Inferior parietal cortex (tissue), 1 donor: ENCODE data around the gene CD70.
"Not testable (repeated sequence)": the region's sequence is repeated elsewhere in the genome, so short reads cannot be mapped to it uniquely, and the experiment has no call there.

ENCODE experiments used
- DNase-seq: peaks from one replicate; pipeline ENCODE4 v3.0.0-alpha.2; 2016; ENCODE audit errors: extremely low spot score

Gene CD70, protein sequence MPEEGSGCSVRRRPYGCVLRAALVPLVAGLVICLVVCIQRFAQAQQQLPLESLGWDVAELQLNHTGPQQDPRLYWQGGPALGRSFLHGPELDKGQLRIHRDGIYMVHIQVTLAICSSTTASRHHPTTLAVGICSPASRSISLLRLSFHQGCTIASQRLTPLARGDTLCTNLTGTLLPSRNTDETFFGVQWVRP

DNA sequence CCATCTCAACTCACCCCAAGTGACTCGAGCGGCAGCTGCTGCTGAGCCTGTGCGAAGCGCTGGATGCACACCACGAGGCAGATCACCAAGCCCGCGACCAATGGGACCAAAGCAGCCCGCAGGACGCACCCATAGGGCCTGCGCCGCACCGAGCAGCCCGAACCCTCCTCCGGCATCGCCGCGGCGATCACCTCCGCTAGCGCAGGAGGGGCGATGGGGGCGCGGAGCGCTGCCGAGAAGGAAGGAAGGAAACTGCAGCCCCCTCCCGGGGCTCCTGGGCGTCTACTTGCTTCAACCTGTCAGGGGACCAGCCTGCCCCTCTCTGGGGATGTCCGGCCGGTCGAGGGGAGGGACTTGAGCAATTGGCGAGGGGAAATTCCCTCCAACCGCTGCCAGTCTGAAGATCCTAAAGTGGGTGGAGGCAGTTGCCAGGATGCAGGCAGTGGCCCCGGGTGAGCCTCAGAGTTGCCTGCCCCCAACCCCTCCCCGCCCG, at the start of gene CD70:
Gene CD70 (minus strand): TSS at position 324 of the 493 bp plus-strand sequence. CDS start 148 bp downstream, at position 176.
- no peak for DNase-seq

DNA sequence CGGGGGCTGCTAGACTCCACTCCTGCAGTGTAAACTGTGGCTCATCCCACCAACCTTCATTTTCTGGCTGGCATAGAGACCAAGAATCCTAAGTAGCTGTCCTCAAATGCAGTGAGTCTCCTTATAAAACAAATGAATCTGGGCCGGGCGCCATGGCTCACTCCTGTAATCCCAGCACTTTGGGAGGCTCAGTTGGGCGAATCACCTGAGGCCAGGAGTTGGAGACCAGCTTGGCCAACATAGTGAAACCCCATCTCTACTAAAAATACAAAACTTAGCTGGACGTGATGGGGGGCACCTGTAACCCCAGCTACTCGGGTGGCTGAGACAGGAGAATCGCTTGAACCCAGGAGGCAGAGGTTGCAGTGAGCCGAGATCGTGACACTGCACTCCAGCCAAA, 49.4 kb upstream of the CD70 start:
- not testable (repeated sequence) for DNase-seq

- no peak for DNase-seq
These were observed 48.5 kb upstream of the CD70 start for GRCh38 chr19:6639439-6639838.

- DNase-seq: not testable (repeated sequence)
These were observed 42.5 kb upstream of the CD70 start for GRCh38 chr19:6633456-6633813.

DNA sequence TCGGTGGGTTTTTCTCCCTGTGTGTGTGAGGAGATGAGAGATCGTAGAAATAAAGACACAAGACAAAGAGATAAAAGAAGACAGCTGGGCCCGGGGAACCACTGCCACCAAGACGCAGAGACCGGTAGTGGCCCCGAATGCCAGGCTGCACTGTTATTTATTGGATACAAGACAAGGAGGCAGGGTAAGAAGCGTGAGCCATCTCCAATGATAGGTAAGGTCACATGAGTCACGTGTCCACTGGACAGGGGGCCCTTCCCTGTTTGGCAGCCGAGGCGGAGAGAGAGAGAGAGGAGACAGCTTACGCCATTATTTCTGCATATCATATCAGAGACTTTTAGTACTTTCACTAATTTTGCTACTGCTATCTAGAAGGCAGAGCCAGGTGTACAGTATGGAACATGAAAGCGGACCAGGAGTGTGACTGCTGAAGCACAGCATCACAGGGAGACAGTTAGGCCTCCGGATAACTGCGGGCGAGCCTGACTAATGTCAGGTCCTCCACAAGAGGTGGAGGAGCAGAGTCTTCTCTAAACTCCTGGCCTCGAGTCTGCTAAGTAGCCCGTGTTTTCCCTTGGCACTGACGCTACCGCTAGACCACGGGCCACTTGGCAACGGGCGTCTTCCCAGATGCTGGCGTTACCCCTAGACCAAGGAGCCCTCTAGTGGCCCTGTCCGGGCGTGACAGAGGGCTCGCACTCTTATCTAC, 42.0 kb upstream of the CD70 start:
- peak; percentile 79 for DNase-seq

DNA sequence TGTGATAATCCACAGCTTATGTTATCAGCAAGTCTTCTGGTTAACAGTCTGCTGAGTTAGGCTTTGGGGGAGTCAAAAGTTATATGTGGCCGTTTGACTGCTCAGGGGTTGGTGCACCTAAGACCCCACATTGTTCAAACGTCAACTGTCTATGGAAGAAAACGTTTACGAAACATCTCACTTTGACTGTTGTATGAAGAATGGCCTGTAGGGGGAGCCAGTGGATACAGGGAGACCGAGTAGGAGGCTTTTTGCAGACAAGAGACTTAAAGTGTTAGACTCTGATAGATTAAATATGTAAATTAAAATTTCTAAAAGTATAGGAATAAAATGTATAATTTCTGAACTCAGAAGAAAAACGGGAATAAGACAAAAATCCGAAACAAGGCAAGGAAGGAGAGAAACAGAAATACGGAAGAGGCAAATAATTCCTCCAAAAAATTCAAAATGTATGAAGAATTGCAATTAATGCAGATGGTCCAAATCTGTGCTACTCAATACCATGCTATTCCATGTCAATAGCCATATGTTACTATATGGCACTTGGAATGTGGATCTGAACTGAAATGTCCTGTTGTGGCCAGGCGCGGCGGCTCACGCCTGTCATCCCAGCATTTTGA, 41.2 kb upstream of the CD70 start:
- peak; percentile 94 for DNase-seq

DNA sequence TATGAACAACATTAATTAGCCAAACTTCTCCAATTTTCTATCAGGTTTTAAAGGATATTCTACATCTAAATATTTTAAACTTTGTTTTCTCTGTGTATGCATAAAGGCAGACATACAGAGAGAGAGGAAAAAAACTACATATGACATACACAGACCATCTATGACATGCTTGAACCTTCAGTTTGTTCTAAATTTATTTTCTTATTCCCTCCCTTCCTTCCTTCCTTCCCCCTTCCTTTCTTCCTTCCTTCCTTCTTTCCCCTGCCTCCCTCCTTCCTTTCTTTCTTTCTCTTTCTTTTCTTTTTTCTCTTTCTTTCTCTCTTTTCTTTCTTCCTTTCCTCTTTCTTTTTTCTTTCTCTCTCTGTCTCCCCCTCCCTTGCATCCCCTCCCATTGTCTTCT, 35.8 kb upstream of the CD70 start:
- DNase-seq: no peak

DNA sequence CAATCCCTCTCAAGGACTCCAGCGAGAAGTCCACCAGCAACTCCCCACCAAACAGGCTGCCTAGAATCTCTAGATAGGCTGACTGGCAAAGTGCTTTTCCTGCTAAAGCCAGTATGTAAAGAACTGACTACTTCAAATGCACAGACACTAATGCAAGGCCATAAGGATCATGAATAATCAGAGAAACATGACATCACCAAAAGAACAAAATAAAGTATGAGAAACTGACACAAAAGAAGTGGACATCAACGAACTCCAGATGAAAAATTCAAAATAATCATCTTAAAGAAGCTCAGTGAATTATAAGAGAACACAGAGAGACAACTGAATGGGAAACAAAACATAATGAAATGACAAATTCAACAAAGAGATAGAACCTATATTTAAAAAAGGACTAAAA, 26.4 kb upstream of the CD70 start:
- no peak for DNase-seq

DNA sequence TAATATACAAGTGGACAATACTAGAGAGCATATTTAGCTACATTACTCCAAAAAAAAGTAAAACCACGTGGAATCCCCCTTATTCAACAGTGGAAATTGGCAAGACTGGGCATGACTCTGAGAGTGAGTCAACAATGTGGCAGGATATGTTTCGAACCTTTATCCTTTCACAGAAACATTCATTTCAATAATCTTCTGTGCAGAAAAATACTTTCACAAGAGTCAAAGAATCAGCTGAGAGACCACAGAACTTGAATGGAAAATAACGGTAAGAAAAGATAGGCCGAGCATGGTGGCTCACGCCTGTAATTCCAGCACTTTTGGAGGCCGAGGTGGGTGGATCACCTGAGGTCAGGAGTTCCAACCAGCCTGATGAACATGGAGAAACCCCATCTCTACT, 25.1 kb upstream of the CD70 start:
- DNase-seq: no peak

- DNase-seq: no peak
These were observed 22.8 kb upstream of the CD70 start for GRCh38 chr19:6613711-6614110.

DNA sequence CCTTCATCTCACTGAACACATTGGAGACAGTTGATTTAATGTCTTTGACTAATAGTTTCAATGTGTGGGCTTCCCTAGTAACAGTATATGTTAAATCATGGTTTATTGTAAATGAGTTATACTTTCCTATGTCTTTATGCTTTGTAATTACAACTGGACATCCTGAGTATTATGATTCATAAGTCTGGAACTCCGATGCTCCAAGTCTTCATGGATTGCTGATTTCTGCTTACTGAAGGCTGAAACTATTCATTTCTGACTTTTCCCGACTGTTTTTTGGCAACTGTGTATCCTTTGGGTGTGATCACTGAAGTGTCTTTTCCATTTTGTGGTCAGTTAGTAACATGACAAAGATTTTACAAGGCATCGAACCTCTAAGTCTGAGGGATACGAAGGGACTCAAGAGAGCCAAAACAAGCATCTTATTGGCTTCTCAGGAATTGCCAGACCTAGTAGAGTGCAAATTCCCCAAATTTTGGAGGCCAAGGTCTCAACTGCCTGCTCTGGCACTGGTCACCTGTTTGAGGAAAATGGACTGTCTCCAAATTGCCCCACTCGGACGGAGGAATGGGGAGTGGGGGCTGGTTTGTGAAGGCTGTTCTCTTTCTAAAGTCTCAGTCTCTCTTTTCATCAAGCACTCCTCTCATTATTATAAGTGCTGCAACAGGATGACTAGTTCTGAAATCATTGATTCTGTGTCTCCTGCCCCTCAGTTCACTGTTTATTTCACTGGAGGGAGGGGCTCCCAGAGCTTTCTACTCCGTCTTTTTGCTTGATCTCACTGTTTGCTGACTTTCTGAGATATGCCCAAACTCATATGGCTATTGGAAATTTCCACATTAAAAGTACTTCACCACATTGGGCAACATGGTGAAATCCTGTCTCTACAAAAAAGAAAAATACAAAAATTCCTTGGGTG, 20.2 kb upstream of the CD70 start:
- no peak for DNase-seq

DNA sequence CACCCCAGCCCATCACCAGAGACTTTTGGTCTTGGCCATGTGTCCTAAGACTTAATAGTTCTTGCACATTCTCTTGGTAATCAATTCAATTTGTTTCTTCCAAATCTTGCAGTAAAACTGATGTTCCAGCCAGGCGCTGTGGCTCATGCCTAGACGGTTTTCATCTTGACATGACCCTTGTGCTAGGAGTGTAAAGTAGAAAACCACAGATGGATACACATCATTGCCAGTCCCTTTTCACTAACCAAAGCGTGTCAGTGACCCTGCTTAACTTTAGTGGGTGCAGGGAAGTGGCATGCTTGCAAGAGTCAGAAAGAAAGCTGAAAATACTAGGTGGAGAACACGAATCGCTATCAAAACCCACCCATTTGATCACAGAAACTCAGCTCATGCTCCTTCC, 18.0 kb upstream of the CD70 start:
- DNase-seq: no peak

- DNase-seq: not testable (repeated sequence)
These were observed 17.2 kb upstream of the CD70 start for GRCh38 chr19:6608146-6608545.

DNA sequence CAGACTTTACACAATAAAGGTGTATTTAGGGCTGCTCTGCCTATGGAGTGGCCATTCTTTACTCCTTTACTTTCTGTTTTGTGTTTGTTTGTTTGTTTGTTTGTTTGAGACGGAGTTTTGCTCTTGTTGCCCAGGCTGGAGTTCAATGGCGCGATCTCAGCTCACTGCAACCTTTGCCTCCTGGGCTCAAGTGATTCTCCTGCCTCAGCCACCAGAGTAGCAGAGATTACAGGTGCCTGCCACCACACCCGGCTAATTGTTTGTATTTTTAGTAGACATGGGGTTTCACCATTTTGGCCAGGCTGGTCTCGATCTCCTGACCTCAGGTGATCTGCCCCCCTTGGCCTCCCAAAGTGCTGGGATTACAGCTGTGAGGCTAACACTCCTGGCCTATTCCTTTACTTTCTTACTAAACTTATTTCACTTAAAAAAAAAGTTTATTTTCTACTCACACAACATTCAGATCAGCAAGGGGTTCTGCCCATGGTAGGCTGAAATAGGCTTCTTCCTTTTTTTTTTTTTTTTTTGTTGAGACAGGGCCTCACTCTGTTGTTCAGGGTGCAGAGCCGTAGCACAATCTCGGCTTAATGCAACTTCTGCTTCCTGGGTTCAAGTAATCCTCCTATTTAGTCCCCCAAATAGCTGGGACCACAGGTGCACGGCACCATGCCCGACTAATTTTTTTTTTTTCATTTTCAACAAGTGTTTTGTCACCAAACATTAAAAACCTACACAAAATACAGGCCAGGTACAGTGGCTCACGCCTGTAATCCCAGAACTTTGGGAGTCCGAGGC, 15.5 kb upstream of the CD70 start:
- DNase-seq: not testable (repeated sequence)

DNA sequence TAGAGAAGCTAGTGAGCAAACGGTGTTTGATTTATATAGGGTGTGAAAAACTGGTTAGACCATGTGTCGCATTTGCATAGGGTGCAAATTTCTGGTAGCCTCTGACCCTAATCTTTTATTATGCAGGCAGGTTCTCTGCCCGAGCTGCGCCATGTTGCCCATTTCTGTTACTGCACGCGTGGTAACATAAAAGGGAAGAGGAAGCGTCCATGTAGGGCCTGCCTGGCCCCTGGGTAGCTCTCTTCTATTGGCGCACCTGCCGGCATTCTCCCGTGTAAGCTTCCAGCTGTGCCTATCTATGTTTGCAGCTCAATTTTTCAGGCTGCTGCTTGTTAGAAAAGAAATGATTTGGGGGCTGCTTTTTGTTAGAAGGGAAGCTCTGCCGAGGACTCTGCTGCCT, 14.0 kb upstream of the CD70 start:
- no peak for DNase-seq

- no peak for DNase-seq
These were observed 11.8 kb upstream of the CD70 start for GRCh38 chr19:6602729-6603114.

DNA sequence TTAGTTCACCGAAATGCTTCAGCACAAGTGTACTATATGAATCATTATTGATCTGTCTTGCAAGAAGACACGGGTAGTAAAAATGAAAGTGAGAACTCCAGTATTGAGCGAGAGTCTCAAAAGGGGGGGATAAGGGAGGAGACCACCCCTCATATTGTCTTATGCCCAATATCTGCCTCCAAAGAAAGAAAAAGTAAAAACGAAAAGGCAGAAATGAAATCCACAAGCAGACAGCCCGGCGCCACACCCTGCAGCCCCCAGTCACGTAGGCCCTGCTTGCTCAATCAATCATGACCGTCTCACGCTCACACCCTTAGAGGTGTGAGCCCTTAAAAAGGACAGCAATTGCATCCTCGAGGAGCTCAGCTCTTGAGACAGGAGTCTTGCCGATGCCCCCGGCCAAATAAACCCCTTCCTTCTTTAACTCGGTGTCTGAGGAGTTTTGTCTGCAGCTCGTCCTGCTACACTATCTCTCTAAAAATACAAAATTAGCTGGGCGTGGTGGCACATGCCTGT, 10.6 kb upstream of the CD70 start:
- DNase-seq: not testable (repeated sequence)

DNA sequence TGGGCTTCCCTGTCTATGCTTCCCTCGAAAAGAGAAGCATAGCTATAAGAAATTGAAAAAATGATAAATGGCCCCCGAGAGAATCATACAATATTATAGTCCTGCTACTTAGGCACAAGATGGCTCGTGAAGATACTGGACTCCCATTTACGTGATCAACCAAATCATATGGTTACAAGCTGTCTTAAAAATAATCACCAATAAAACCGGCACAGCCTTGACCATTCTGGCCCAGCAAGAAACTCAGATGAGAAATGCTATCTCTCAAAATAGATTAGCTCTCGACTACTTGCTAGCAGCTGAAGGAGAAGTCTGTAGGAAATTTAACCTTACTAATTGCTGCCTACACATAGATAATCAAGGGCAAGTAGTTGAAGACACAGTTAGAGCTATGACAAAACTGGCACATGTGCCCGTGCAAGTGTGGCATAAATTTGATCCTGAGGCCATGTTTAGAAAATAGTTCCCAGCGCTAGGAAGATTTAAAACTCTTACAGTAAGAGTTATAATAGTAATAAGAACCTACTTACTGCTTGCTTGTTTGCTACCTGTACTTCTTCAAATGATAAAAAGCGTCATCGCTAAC, 10.1 kb upstream of the CD70 start:
- not testable (repeated sequence) for DNase-seq

GRCh38 chr19:6599866-6600454, 9.0 kb upstream of the CD70 start:
- no peak for DNase-seq

GRCh38 chr19:6598254-6598892, 7.4 kb upstream of the CD70 start:
- not testable (repeated sequence) for DNase-seq
